ENCODE data around the gene IFIT1.
"Not testable (repeated sequence)": the region's sequence is repeated elsewhere in the genome, so short reads cannot be mapped to it uniquely, and the experiment has no call there.

IFIT1 gene

DNA sequence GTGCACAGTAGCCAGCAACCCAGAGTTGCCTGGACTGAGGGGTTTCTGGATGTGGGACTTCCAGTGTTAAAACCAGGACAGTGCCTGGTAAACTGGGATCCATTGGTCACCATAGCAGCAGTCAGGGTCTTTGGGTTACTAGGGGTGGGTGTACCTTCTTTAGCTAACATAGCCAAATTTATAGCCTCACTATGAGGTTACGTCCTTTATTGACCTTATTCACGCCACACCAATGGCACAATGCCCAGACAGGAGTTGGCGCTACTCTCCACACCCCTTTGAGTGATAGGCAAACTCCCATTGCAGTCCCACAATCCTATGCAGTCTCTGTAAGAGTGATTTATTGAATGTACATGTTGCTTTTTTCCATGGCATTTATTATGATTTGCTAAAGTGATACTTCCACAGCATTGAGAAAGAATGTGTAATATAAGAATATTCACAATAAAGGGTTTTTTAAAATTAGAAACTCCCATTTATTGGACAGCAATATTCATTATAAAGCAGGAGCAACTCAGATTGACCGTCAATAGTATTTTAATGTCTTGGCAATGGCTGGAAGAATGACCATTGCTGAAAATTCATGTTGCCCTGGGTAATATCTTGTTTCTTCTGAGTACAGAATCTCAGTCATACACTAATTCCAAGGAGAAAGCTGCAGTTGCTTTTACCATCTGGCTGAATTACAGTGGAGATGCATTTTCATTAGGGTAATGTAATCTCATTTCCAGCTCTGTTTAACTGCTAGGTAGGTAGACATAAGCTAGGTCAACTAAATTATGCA, 48.0 kb downstream of the IFIT1 start:
- no peak for DNase-seq

DNA sequence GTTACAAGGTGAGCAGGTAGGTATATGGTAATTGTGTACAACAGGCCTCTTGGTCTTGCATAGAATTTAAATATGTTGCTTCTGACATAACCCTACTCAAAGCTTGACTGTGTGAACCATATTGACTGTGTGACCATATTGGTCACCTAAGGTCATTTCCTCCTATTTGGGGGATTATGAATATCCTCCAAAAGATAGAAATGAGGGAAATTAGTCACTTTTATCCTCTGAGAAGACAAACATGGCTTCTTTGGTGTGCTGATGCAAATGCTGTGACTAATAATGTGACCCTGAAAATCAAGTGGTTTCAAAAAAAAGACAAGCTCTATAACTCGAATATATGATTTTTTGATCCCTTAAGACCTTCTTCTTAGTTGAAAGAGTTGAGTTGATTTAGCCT, 49.9 kb downstream of the IFIT1 start:
- DNase-seq = no peak

DNA sequence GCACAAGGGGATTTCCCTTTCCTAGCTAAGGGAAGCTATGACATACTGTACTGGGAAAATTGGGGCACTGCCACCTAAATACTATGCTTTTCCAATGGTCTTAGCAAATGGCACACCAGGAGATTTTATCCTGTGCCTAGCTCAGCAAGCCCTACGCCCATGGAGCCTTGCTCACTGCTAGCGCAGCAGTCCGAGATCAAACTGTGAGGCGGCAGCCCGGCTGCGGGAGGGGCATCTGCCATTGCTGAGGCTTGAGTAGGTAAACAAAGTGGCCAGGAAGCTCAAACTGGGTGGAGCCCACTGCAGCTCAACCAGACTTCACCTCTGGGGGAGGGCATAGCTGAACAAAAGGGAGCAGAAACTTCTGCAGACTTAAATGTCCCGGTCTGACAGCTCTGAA, 52.4 kb downstream of the IFIT1 start:
- DNase-seq = not testable (repeated sequence)

DNA sequence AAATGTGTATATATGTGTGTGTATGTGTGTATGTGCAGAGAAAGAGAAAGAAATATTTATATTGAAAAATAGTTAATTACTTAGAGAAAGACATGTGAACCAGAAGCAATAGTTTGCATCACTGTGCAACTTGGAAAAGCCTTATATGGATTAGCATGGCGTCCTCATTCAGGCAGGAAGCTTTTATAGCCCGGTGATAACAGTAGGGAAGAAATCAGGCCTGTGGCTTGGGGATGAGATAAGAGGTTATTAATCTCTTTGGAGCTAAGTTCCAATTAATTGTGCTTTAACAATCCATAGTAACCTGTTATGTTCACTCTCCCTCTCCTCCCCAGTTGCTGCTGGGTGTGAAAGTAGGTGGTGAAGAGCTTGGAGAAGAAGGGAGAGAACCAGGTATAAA, 58.5 kb downstream of the IFIT1 start:
- DNase-seq = no peak

- no peak for DNase-seq
Observed at GRCh38 chr10:89452193-89452592, 59.8 kb downstream of the IFIT1 start.

DNA sequence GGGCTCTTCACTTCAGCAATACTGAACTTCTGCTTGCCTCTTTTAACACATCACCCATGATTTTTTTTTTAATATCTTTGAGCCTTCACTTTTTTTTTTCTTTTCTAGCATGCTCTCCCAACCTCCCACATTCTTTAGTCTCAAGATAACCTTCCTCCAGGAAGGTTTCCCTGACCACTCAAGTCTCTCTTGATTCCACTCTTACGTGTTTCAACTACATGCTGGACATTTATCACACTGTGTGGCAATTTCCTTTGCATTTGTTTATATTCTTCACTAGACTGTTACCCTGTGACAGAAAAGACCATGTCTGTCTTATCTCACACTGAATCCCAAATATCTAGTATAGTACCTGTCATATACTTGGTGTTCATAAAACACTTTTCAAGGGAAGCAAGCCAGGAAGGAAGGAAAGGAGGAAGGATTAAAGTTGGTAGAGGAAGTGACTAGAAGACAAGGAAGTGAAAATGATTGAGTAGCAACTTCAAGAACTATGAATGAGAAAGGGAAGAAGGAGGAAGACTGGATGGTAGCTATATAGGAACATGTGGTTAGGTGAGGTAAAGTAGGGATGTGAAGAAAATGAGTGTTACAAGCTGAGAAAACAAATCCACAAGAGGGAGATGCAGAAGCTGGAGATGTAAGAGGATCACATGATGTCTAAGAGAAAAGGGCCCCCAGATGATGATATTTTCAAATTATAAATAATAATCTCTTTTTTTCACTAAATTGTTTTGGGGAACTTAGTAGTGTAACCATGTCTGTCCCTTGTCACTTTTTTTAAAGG, 62.3 kb downstream of the IFIT1 start:
- no peak for DNase-seq
